KMS-11 (cell line): ENCODE results near the gene PRF1.

ENCODE experiments used
- H2AFZ ChIP-seq: fragments of 200-600 bp; sonication (generic); 2 replicates; pipeline ENCODE4 v1.6.1; 2016; ENCODE audit warnings: antibody characterized with exemption, mixed run types, low read depth
- H3K27ac ChIP-seq: fragments of 200-600 bp; sonication (generic); 2 replicates; pipeline ENCODE4 v1.6.1; 2016; ENCODE audit warnings: mild to moderate bottlenecking, mixed run types
- H3K27me3 ChIP-seq: fragments of 200-600 bp; sonication (generic); 2 replicates; pipeline ENCODE4 v1.6.1; 2017; ENCODE audit warnings: mild to moderate bottlenecking, low read depth, mixed run types, moderate library complexity; ENCODE audit not compliant: insufficient read depth
- H3K36me3 ChIP-seq: fragments of 200-600 bp; sonication (generic); 2 replicates; pipeline ENCODE4 v1.6.1; 2017; ENCODE audit warnings: mild to moderate bottlenecking, mixed run types; ENCODE audit not compliant: insufficient read depth
- H3K4me1 ChIP-seq: fragments of 200-600 bp; sonication (generic); 2 replicates; pipeline ENCODE4 v1.6.1; 2016; ENCODE audit warnings: mild to moderate bottlenecking, low read depth, mixed run types; ENCODE audit not compliant: poor library complexity, severe bottlenecking
- H3K4me2 ChIP-seq: fragments of 200-600 bp; sonication (generic); 2 replicates; pipeline ENCODE4 v1.7.0; 2016; ENCODE audit warnings: mild to moderate bottlenecking, mixed run types
- H3K4me3 ChIP-seq: fragments of 200-600 bp; sonication (generic); IDR thresholded peaks from 2 replicates; pipeline ENCODE4 v1.6.1; 2017; ENCODE audit warnings: low read depth, low read length, mixed read lengths; ENCODE audit not compliant: insufficient read depth
- H3K79me2 ChIP-seq: fragments of 200-600 bp; sonication (generic); 2 replicates; pipeline ENCODE4 v1.6.1; 2016; ENCODE audit warnings: low read depth, mixed run types; ENCODE audit not compliant: insufficient read depth
- H3K9ac ChIP-seq: fragments of 200-600 bp; sonication (generic); 2 replicates; pipeline ENCODE4 v1.6.1; 2016; ENCODE audit warnings: mild to moderate bottlenecking, mixed run types
- H4K20me1 ChIP-seq: fragments of 200-600 bp; sonication (generic); 2 replicates; pipeline ENCODE4 v1.6.1; 2016; ENCODE audit warnings: mild to moderate bottlenecking, mixed run types; ENCODE audit not compliant: insufficient read depth
- CTCF ChIP-seq: fragments of 200-600 bp; sonication (generic); conservative IDR thresholded peaks from 2 replicates; pipeline ENCODE4 v1.6.1; 2017; ENCODE audit warnings: low read depth, mild to moderate bottlenecking, antibody characterized with exemption, low read length, moderate library complexity, mixed read lengths

PRF1 gene

GRCh38 chr10:70573599-70574506 is 28.7 kb downstream of the PRF1 start:
- TF ChIP-seq CTCF: no peak
- no peak overlapping the region for H3K4me2 ChIP-seq
- no peak overlapping the region for H3K4me3 ChIP-seq
- no peaks in the 10 kb centered on the region for H3K36me3 ChIP-seq
- no peak overlapping the region for H3K27ac ChIP-seq
- H3K4me1 ChIP-seq: peaks cover 35% of the 10 kb centered on the region
- H3K79me2 ChIP-seq: no peaks in the 10 kb centered on the region
- H3K9ac ChIP-seq: no peak overlapping the region
- H3K27me3 ChIP-seq: peaks cover 9% of the 10 kb centered on the region; the same call in 1 of the 2 replicates
- H2AFZ ChIP-seq: no peak overlapping the region
- no peaks in the 10 kb centered on the region for H4K20me1 ChIP-seq

- H4K20me1 ChIP-seq: no peaks in the 10 kb centered on the region
- H3K27ac ChIP-seq: no peak overlapping the region
- peaks cover 16% of the 10 kb centered on the region for H3K4me1 ChIP-seq
- no peaks in the 10 kb centered on the region for H3K79me2 ChIP-seq
- TF ChIP-seq CTCF: no peak
- H3K27me3 ChIP-seq: 0 out of 2 replicates have a peak, but pooled peaks cover 3% of the 10 kb centered on the region
- H3K4me2 ChIP-seq: no peak overlapping the region
- H3K9ac ChIP-seq: no peak overlapping the region
- no peak overlapping the region for H2AFZ ChIP-seq
- H3K4me3 ChIP-seq: no peak overlapping the region
- no peaks in the 10 kb centered on the region for H3K36me3 ChIP-seq
These were observed 30.7 kb downstream of the PRF1 start for GRCh38 chr10:70571636-70572439.

- peaks cover 11% of the 10 kb centered on the region for H3K4me1 ChIP-seq
- no peak overlapping the region for H3K27ac ChIP-seq
- H3K79me2 ChIP-seq: no peaks in the 10 kb centered on the region
- H3K36me3 ChIP-seq: no peaks in the 10 kb centered on the region
- H3K27me3 ChIP-seq: 0 out of 2 replicates have a peak, but pooled peaks cover 3% of the 10 kb centered on the region
- no peak overlapping the region for H2AFZ ChIP-seq
- H3K9ac ChIP-seq: no peak overlapping the region
- no peak for TF ChIP-seq CTCF
- no peaks in the 10 kb centered on the region for H4K20me1 ChIP-seq
- no peak overlapping the region for H3K4me2 ChIP-seq
- H3K4me3 ChIP-seq: no peak overlapping the region
These were observed 31.3 kb downstream of the PRF1 start for GRCh38 chr10:70571236-70571635.

GRCh38 chr10:70568781-70569495 is 33.6 kb downstream of the PRF1 start:
- Histone ChIP-seq H4K20me1 (no peaks in the 10 kb centered on the region), H3K79me2 (no peaks in the 10 kb centered on the region), H3K4me1 (no peaks in the 10 kb centered on the region), H2AFZ (no peak overlapping the region), H3K36me3 (no peaks in the 10 kb centered on the region), H3K27me3 (no peaks in the 10 kb centered on the region), H3K4me3 (no peak overlapping the region), H3K4me2 (no peak overlapping the region), H3K27ac (no peak overlapping the region), H3K9ac (no peak overlapping the region)
- no peak for TF ChIP-seq CTCF
